Testis (tissue), 2 donors: ENCODE data around the gene ITPR2.

Experiments
- CTCF ChIP-seq, 3 experiments: fragments of 450-650 bp in 2 of 3; fragments of 200-600 bp in 1 of 3; sonication (generic) in 1 of 3; IDR thresholded peaks; one replicate each; pipeline ENCODE4 v1.5.1; 2016 to 2019; ENCODE audit warnings: antibody characterized with exemption in 3 of 3, mild to moderate bottlenecking in 2 of 3, moderate library complexity in 1 of 3
- POLR2A ChIP-seq: fragments of 450-650 bp; IDR thresholded peaks from one replicate; pipeline ENCODE4 v1.6.1; 2017; ENCODE audit warnings: antibody characterized with exemption, mild to moderate bottlenecking, moderate library complexity

GRCh38 chr12:26453246-26453645 is 379.7 kb downstream of the ITPR2 start:
- no peak for TF ChIP-seq CTCF (IDR thresholded peaks at IDR 0.05)
- TF ChIP-seq POLR2A: no peak
